Measurements from ENCODE around the gene PFKFB3. TPM values are rescaled to one million over a fixed set of nuclear protein-coding genes. Genes with fewer than 3 reads are reported as not detected.
A peak's percentile ranks its signal among the peaks of the same experiment; 100 is the strongest.

PFKFB3 gene
- total and polyA plus RNA-seq, 10 donors = 6.3 to 227 (median 113) TPM

- Histone ChIP-seq H3K9me3 (no peaks in the 10 kb centered on the region), H3K4me3 (no peak overlapping the region), H3K27me3 (replicated peaks in 1 of 7) (no peaks in the 10 kb centered on the region), H3K36me3 (peaks cover 0 to 69% (median 44%) of the 10 kb centered on the region in 6 donors), H3K27ac (peak overlapping the region in 1 of 8 donors; percentile 31), H3K4me1 (peaks cover 0 to 45% (median 15%) of the 10 kb centered on the region in 6 donors)
- intact Hi-C loops (cut with DNase I; ENCODE audit: low total_unique reads) = no loop called here
- no peak for DNase-seq
- 69 to 89% (median 84%) methylated on average over 3 of the region's 3 CpGs for WGBS, 5 donors
- no peak for TF ChIP-seq POLR2A (IDR thresholded peaks at IDR 0.05)
- TF ChIP-seq CTCF (IDR thresholded peaks at IDR 0.05 in 8 of 11, conservative IDR thresholded peaks at IDR 0.05 in 3 of 11) = no peak
- peak in 1 of 3 donors; percentile 9 for TF ChIP-seq POLR2AphosphoS5 (IDR thresholded peaks at IDR 0.05)
These were observed 10.1 kb downstream of the PFKFB3 start for GRCh38 chr10:6212806-6213205.

GRCh38 chr10:6213257-6213905 is 10.6 kb downstream of the PFKFB3 start:
- 87 to 92% (median 90%) methylated on average over 17 of the region's 17 CpGs for WGBS, 5 donors
- no peak overlapping the region for H3K4me3 ChIP-seq
- no peak overlapping the region for H3K27ac ChIP-seq
- H3K36me3 ChIP-seq = peaks cover 0 to 75% (median 49%) of the 10 kb centered on the region in 6 donors
- TF ChIP-seq POLR2AphosphoS5 (IDR thresholded peaks at IDR 0.05) = peak in 2 of 3 donors; percentile 6 to 48
- TF ChIP-seq CTCF (IDR thresholded peaks at IDR 0.05 in 8 of 11, conservative IDR thresholded peaks at IDR 0.05 in 3 of 11) = no peak
- no peak for DNase-seq
- H3K9me3 ChIP-seq = no peaks in the 10 kb centered on the region
- H3K27me3 ChIP-seq (replicated peaks in 1 of 7) = no peaks in the 10 kb centered on the region
- intact Hi-C loops (cut with DNase I; ENCODE audit: low total_unique reads) = no loop called here
- H3K4me1 ChIP-seq = peaks cover 0 to 39% (median 13%) of the 10 kb centered on the region in 6 donors

- peaks cover 0 to 34% (median 11%) of the 10 kb centered on the region in 6 donors for H3K4me1 ChIP-seq
- H3K27me3 ChIP-seq (replicated peaks in 1 of 7) = no peaks in the 10 kb centered on the region
- intact Hi-C loops (cut with DNase I; ENCODE audit: low total_unique reads) = no loop called here
- no peaks in the 10 kb centered on the region for H3K9me3 ChIP-seq
- DNase-seq = no peak
- H3K36me3 ChIP-seq = peaks cover 0 to 80% (median 54%) of the 10 kb centered on the region in 6 donors
- TF ChIP-seq POLR2A (IDR thresholded peaks at IDR 0.05) = no peak
- no peak for TF ChIP-seq CTCF (IDR thresholded peaks at IDR 0.05 in 8 of 11, conservative IDR thresholded peaks at IDR 0.05 in 3 of 11)
- TF ChIP-seq POLR2AphosphoS5 (IDR thresholded peaks at IDR 0.05) = no peak
- WGBS, 5 donors = 94 to 99% (median 97%) methylated on average over 5 of the region's 5 CpGs
- no peak overlapping the region for H3K27ac ChIP-seq
- H3K4me3 ChIP-seq = no peak overlapping the region
These were observed 11.2 kb downstream of the PFKFB3 start for GRCh38 chr10:6213908-6214307.

- DNase-seq = no peak
- WGBS, 5 donors = 96 to 100% (median 97%) methylated on average over 7 of the region's 7 CpGs
- Histone ChIP-seq H3K36me3 (peaks cover 0 to 87% (median 61%) of the 10 kb centered on the region in 6 donors), H3K4me1 (peaks cover 0 to 27% (median 11%) of the 10 kb centered on the region in 6 donors), H3K9me3 (no peaks in the 10 kb centered on the region), H3K4me3 (no peak overlapping the region), H3K27me3 (replicated peaks in 1 of 7) (no peaks in the 10 kb centered on the region), H3K27ac (no peak overlapping the region)
- intact Hi-C loops (cut with DNase I; ENCODE audit: low total_unique reads) = no loop called here
- TF ChIP-seq POLR2A (IDR thresholded peaks at IDR 0.05) = no peak
- peak in 1 of 3 donors; percentile 25 for TF ChIP-seq POLR2AphosphoS5 (IDR thresholded peaks at IDR 0.05)
These were observed 11.9 kb downstream of the PFKFB3 start for GRCh38 chr10:6214612-6215011.

All from spleen (tissue), 11 donors.